ENCODE results near the gene QRICH1. TPM values are rescaled to one million over a fixed set of nuclear protein-coding genes. Genes with fewer than 3 reads are reported as not detected.

Gene QRICH1
- total and polyA plus RNA-seq, 2 donors (not counting 1 experiment from before 2014, with no cell fraction given), result 48.7 to 59.0 TPM

- H3K9ac ChIP-seq (ENCODE audit: insufficient read depth, low read length), result no peak overlapping the region
- H3K36me3 ChIP-seq (ENCODE audit: control insufficient read depth, insufficient read depth, low read length), result peaks cover 35% of the 10 kb centered on the region
- no peaks in the 10 kb centered on the region for H3K9me3 ChIP-seq (ENCODE audit: control insufficient read depth, insufficient read depth, low read depth, low read length)
- no peak overlapping the region for H3K27ac ChIP-seq (ENCODE audit: insufficient read depth, low read length)
- no peak overlapping the region for H3K4me3 ChIP-seq (replicated peaks in 1 of 4; ENCODE audit: control extremely low read depth in 1 of 4, insufficient read depth in 1 of 4, low read depth in 3 of 4, low read length in 4 of 4)
- H3K4me2 ChIP-seq (ENCODE audit: extremely low read depth, insufficient read depth, low read length), result peak overlapping the region; percentile 99
- peaks cover 38% of the 10 kb centered on the region for H3K79me2 ChIP-seq (ENCODE audit: control insufficient read depth, insufficient read depth, low read length)
- H3K27me3 ChIP-seq (ENCODE audit: control insufficient read depth, insufficient read depth, low read length), result no peaks in the 10 kb centered on the region
- peaks cover 9% of the 10 kb centered on the region for H3K4me1 ChIP-seq (ENCODE audit: control insufficient read depth, extremely low read depth, insufficient read depth, low read length)
- no peak for DNase-seq (ENCODE audit: low read depth in 2 of 2)
- H4K20me1 ChIP-seq (ENCODE audit: control insufficient read depth, extremely low read depth, insufficient read depth, low read length), result no peaks in the 10 kb centered on the region
- no peak overlapping the region for H2AFZ ChIP-seq (ENCODE audit: low read length)
- TF ChIP-seq CTCF (conservative IDR thresholded peaks at IDR 0.05 in 1 of 2, IDR thresholded peaks at IDR 0.05 in 1 of 2; ENCODE audit: low read depth in 1 of 2, low read length in 2 of 2) (no peak), EZH2 (IDR thresholded peaks at IDR 0.05; ENCODE audit: low read length, missing control alignments) (no peak)
Measured at GRCh38 chr3:49016414-49017228, 77.2 kb downstream of the QRICH1 start.

- Histone ChIP-seq H2AFZ (ENCODE audit: low read length) (no peak overlapping the region), H3K4me3 (replicated peaks in 1 of 4; ENCODE audit: control extremely low read depth in 1 of 4, insufficient read depth in 1 of 4, low read depth in 3 of 4, low read length in 4 of 4) (no peak overlapping the region), H3K4me1 (ENCODE audit: control insufficient read depth, extremely low read depth, insufficient read depth, low read length) (peaks cover 9% of the 10 kb centered on the region), H3K9me3 (ENCODE audit: control insufficient read depth, insufficient read depth, low read depth, low read length) (no peaks in the 10 kb centered on the region), H4K20me1 (ENCODE audit: control insufficient read depth, extremely low read depth, insufficient read depth, low read length) (no peaks in the 10 kb centered on the region), H3K79me2 (ENCODE audit: control insufficient read depth, insufficient read depth, low read length) (peaks cover 43% of the 10 kb centered on the region), H3K4me2 (ENCODE audit: extremely low read depth, insufficient read depth, low read length) (no peak overlapping the region), H3K9ac (ENCODE audit: insufficient read depth, low read length) (no peak overlapping the region), H3K27me3 (ENCODE audit: control insufficient read depth, insufficient read depth, low read length) (no peaks in the 10 kb centered on the region), H3K27ac (ENCODE audit: insufficient read depth, low read length) (no peak overlapping the region), H3K36me3 (ENCODE audit: control insufficient read depth, insufficient read depth, low read length) (peaks cover 37% of the 10 kb centered on the region)
- no peak for DNase-seq (ENCODE audit: low read depth in 2 of 2)
- no peak for TF ChIP-seq CTCF (conservative IDR thresholded peaks at IDR 0.05 in 1 of 2, IDR thresholded peaks at IDR 0.05 in 1 of 2; ENCODE audit: low read depth in 1 of 2, low read length in 2 of 2)
- TF ChIP-seq EZH2 (IDR thresholded peaks at IDR 0.05; ENCODE audit: low read length, missing control alignments), result no peak
Measured at GRCh38 chr3:49015765-49016164, 78.1 kb downstream of the QRICH1 start.

GRCh38 chr3:49015072-49015471, 78.8 kb downstream of the QRICH1 start:
- peaks cover 37% of the 10 kb centered on the region for H3K36me3 ChIP-seq (ENCODE audit: control insufficient read depth, insufficient read depth, low read length)
- peaks cover 37% of the 10 kb centered on the region for H3K79me2 ChIP-seq (ENCODE audit: control insufficient read depth, insufficient read depth, low read length)
- H3K4me1 ChIP-seq (ENCODE audit: control insufficient read depth, extremely low read depth, insufficient read depth, low read length), result peaks cover 9% of the 10 kb centered on the region
- no peaks in the 10 kb centered on the region for H3K9me3 ChIP-seq (ENCODE audit: control insufficient read depth, insufficient read depth, low read depth, low read length)
- no peak overlapping the region for H3K4me3 ChIP-seq (replicated peaks in 1 of 4; ENCODE audit: control extremely low read depth in 1 of 4, insufficient read depth in 1 of 4, low read depth in 3 of 4, low read length in 4 of 4)
- H3K27me3 ChIP-seq (ENCODE audit: control insufficient read depth, insufficient read depth, low read length), result no peaks in the 10 kb centered on the region
- H3K27ac ChIP-seq (ENCODE audit: insufficient read depth, low read length), result no peak overlapping the region
- no peak overlapping the region for H3K4me2 ChIP-seq (ENCODE audit: extremely low read depth, insufficient read depth, low read length)
- TF ChIP-seq CTCF (conservative IDR thresholded peaks at IDR 0.05 in 1 of 2, IDR thresholded peaks at IDR 0.05 in 1 of 2; ENCODE audit: low read depth in 1 of 2, low read length in 2 of 2) (no peak), EZH2 (IDR thresholded peaks at IDR 0.05; ENCODE audit: low read length, missing control alignments) (no peak)
- no peaks in the 10 kb centered on the region for H4K20me1 ChIP-seq (ENCODE audit: control insufficient read depth, extremely low read depth, insufficient read depth, low read length)
- H2AFZ ChIP-seq (ENCODE audit: low read length), result no peak overlapping the region
- DNase-seq (ENCODE audit: low read depth in 2 of 2), result no peak
- no peak overlapping the region for H3K9ac ChIP-seq (ENCODE audit: insufficient read depth, low read length)
